Effector memory CD4-positive, alpha-beta T cell (primary cell): ENCODE results near the gene TGM2.

Experiments
- DNase-seq, 3 donors: peaks; one replicate each; pipeline ENCODE4 v3.0.0-alpha.2; 2020
- H3K27ac ChIP-seq: 2 replicates; pipeline ENCODE4 v1.7.0; 2013; ENCODE audit warnings: mild to moderate bottlenecking, low read length, moderate library complexity; ENCODE audit not compliant: insufficient read depth, poor library complexity, severe bottlenecking
- H3K27me3 ChIP-seq: replicated peaks from 2 replicates; pipeline ENCODE4 v1.7.0; 2013; ENCODE audit warnings: mild to moderate bottlenecking, low read length; ENCODE audit not compliant: insufficient read depth, control insufficient read depth, poor library complexity, severe bottlenecking
- H3K36me3 ChIP-seq: 2 replicates; pipeline ENCODE4 v1.7.0; 2013; ENCODE audit warnings: mild to moderate bottlenecking, low read length, moderate library complexity; ENCODE audit not compliant: control insufficient read depth, insufficient read depth
- H3K4me1 ChIP-seq: 2 replicates; pipeline ENCODE4 v1.7.0; 2013; ENCODE audit warnings: low read length, mild to moderate bottlenecking; ENCODE audit not compliant: control insufficient read depth, insufficient read depth, poor library complexity, severe bottlenecking
- H3K4me3 ChIP-seq: 2 replicates; pipeline ENCODE4 v1.7.0; 2013; ENCODE audit warnings: low read length, low read depth, mild to moderate bottlenecking; ENCODE audit not compliant: insufficient read depth, poor library complexity, severe bottlenecking
- H3K9me3 ChIP-seq: 2 replicates; pipeline ENCODE4 v1.7.0; 2013; ENCODE audit warnings: mild to moderate bottlenecking, low read length, moderate library complexity; ENCODE audit not compliant: control insufficient read depth

The TGM2 gene

DNA sequence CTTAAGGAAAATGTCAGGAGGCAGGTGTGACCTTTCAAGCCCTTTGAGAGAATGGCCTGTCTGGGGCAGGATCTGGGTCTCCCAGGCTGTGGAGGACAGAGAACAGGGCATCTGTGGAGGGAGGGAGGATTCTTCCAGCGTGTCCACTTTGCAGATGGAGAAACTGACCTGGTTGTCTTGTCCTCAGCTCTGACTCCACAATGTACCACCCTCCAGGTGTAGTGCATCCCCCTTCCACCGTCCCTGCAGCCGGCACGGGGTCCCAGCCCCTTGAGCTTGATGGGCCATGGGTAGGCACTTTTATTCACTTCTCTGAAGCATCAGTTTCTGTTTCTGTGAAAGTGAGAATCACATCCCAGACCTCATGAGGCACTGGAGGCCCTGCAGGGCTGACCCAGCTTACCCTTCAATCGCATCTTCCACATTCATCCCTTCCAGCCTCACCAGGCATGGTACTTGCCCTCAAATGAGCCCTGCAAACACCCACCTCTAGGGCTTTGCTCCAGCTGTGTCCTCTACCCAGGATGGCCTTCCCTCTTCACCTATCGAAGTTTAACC is 4.6 kb upstream of the TGM2 start:
- H3K27me3 ChIP-seq: no peaks in the 10 kb centered on the region
- H3K36me3 ChIP-seq: no peaks in the 10 kb centered on the region
- DNase-seq: no peak
- H3K4me1 ChIP-seq: peaks cover 5% of the 10 kb centered on the region
- H3K27ac ChIP-seq: no peak overlapping the region
- no peak overlapping the region for H3K4me3 ChIP-seq
- H3K9me3 ChIP-seq: no peaks in the 10 kb centered on the region

DNA sequence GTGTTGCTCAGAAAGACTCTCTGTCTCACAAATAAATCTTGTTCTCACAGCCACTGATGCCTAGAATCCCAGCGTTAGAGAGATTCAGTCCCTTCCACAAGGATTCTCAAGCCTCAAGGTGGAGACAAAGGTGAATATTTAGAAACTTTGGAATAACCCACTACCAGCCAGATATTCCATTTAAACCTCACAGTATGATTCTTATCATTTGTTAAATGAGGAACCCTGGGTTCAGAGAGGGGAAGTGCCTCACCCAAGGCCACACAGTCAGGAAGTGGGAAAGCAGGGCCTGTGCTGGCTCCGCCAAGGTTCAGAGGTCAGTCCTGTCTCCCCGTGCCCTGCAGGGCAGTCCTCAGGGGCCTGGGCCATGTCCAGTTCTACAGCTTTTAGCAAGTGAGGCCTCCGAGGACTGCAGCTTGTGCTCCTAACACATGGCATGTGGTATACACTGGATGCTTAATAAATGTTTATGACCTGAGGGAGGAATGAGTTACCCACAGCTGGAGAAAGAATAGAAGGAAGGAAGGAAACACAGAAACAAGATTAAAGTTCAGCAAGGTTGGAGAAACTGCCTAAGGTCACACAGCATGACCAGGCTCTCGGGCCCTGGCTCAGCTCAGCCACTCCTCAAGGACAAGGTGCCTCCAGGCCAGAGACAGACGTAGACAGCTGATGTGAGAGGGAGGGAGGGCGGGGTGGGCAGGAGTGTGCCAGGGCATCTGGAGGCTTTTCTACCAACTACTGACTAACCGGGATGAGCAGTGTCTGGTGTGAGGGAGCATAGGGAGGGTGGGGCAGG is 3.9 kb upstream of the TGM2 start:
- Histone ChIP-seq H3K4me1 (peaks cover 5% of the 10 kb centered on the region), H3K9me3 (no peaks in the 10 kb centered on the region), H3K27me3 (no peaks in the 10 kb centered on the region), H3K27ac (no peak overlapping the region), H3K4me3 (no peak overlapping the region), H3K36me3 (no peaks in the 10 kb centered on the region)
- DNase-seq: no peak

DNA sequence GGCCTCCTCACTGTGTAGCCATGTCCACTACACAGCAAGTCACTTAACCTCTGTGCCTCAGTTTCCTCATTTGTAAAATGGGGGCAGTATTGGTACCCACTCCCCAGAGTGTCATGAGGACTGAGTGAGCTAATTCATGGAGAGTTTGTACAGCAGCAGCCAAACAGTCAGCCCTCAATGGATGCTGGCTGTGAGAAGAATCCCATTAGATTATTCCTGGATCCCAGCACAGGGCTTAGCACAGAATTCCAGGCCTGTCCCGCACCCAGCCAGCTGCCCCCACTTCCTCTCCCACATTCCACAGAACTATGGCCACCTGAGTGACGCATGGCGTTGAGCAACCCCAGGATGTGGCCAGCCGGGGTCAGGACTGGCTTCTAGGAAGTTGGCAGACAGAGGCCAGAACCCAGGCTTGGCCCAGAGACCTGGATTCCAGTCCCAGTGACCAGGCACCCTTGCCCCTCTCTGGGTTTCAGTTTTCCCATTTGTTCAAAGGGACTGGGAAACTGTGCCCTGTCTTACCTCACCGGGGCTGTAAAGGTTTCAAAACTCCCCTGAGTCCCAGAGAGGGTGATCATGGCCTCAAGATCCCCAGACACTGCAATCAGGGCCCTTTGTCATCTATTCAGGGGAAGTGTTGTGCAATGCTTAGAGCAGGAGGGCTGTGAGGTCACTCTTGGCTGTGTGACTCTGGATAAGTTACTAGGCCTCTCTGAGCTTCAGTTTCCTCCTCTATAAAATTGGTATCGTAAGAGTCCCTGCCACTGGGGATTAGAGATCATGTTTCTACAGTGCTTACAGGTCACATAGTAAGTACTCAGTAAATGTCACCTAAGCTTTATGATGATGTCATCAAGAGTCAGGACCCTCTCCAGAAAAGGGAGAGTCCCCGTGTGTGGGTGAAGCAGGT is 3.0 kb upstream of the TGM2 start:
- Histone ChIP-seq H3K27ac (no peak overlapping the region), H3K27me3 (no peaks in the 10 kb centered on the region), H3K4me3 (no peak overlapping the region), H3K9me3 (no peaks in the 10 kb centered on the region), H3K4me1 (peaks cover 5% of the 10 kb centered on the region), H3K36me3 (no peaks in the 10 kb centered on the region)
- DNase-seq: no peak

DNA sequence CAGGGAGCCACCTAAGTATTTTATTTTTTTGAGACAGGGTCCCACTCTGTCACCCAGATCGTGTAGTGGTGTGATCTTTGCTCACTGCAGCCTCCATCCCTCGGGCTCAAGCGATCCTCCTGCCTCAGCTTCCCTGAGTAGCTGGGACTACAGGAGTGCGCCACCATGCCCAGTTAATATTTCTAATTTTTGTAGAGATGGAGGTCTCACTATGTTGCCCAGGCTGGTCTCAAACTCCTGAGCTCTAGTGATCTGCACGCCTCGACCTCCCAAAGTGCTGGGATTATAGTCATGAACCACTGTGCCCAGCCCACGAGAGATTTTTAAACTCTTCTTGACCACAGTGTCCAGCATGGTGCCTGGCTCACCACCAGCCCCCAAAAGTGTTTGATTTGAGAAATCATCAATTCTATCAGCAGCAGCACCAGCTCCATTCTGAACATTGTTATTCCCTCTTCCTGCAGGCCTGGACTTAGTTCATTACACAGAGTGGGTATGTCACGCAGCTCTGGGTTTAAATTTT is 2.3 kb upstream of the TGM2 start:
- H3K4me3 ChIP-seq: no peak overlapping the region
- peaks cover 5% of the 10 kb centered on the region for H3K4me1 ChIP-seq
- DNase-seq: no peak
- no peaks in the 10 kb centered on the region for H3K36me3 ChIP-seq
- H3K27me3 ChIP-seq: no peaks in the 10 kb centered on the region
- H3K27ac ChIP-seq: no peak overlapping the region
- H3K9me3 ChIP-seq: no peaks in the 10 kb centered on the region

DNA sequence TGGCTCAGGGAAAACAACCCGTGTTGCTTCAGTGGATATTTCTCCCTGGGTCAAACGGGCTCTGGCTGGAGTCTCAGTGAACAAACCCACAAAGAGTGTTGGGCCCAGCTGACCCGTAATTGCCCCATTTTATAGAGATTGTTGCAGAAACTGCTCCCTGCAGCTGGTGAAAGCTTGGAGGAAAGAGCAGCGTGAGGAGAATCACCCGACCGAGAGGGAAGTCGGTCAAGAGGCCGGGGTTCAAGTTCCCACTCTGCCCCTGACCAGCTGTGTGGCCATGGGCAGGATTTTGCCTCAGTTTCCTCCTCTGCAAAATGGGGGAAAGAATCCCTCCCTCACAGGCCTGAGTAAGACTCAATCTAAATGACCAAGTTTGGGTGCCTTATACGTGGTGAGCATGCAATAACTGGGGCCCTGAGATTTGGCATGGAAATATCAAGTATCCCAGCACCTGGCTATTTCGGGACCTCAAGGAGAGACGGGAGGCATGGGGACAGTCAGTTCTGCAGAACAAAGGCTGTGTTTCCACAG is 1.7 kb upstream of the TGM2 start:
- no peak overlapping the region for H3K4me3 ChIP-seq
- no peaks in the 10 kb centered on the region for H3K9me3 ChIP-seq
- no peak overlapping the region for H3K27ac ChIP-seq
- no peak for DNase-seq
- no peaks in the 10 kb centered on the region for H3K36me3 ChIP-seq
- peaks cover 5% of the 10 kb centered on the region for H3K4me1 ChIP-seq
- H3K27me3 ChIP-seq: no peaks in the 10 kb centered on the region

DNA sequence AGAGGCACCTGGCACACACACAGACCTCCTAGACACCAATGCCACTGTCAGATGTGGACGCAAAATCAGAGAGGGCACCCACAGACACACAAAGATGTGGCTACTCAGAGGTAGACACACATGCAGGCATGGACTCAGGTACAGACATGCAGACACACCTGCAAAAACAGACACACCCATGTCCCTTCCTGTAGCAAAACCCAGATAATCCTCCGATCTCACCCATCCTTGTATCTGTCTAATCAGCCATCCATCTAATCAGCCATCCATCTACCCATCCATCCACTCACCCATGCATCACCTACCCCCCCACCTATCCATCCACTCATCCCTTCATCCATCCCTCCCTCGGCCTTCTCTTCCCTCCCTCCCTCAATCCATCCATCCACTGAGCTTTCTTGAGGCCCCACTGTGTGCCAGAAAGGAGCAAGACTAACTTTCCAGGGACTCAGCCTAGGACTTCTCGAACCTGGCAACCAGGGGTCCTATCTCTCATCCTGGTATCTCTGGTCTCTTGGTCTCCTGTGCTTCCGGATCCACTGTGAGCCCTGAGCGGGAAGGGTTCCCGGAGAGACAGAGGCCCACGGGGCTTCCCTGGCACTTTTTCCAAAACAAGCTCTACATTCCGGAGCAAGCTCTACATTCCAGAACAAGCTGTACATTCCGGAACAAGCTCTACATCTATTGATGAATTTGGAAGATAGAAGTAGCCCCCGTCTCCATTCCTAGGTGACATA is 1.1 kb upstream of the TGM2 start:
- Histone ChIP-seq H3K4me3 (no peak overlapping the region), H3K36me3 (no peaks in the 10 kb centered on the region), H3K27ac (no peak overlapping the region), H3K9me3 (no peaks in the 10 kb centered on the region), H3K4me1 (peaks cover 5% of the 10 kb centered on the region), H3K27me3 (no peaks in the 10 kb centered on the region)
- DNase-seq: no peak

DNA sequence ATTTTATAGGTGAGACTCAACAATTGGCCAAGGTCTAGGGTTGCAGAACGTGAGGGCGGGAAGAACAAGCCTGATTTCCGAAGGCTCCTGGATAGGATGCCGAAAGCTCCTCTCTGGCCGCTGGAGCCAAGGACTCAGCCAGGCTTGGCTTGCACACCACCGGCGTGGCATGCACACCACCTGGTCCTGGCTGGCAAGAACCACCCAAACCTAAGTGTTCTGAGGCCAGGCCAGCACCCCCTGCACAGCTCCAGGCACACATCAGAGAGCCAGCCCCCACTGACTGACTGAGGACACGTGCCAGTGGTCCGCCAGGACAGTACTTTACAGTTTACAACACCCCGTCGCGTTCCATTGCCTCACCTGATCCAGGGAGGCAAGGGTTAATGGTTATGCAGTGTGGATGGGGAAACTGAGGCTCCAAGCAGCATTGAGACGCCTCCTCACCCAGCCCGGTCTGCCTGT is 414 bp downstream of the TGM2 start:
- Histone ChIP-seq H3K27me3 (no peaks in the 10 kb centered on the region), H3K36me3 (no peaks in the 10 kb centered on the region), H3K27ac (no peak overlapping the region), H3K4me1 (peaks cover 5% of the 10 kb centered on the region), H3K4me3 (no peak overlapping the region), H3K9me3 (no peaks in the 10 kb centered on the region)
- no peak for DNase-seq

DNA sequence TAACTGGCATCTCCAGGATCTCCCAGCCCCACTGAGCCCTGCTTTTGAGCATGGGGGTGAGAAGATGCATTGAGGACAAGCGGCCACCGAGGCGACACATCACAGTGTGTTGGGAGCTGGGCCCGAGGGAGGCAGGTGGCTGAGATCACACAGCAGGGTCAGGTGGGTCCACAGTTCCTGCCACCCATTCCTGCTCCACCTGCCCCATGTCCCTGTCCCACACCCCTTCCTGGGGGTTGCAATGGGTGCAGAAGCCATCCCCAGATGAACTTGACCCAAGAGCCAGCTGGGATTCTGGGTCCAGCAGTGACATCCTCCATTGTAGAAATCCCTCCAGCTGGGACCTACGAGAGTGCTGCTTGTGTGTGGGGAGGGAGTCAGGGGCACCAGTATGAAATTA is 1.0 kb downstream of the TGM2 start:
- no peak overlapping the region for H3K4me3 ChIP-seq
- no peak for DNase-seq
- H3K9me3 ChIP-seq: no peaks in the 10 kb centered on the region
- H3K36me3 ChIP-seq: no peaks in the 10 kb centered on the region
- H3K4me1 ChIP-seq: peaks cover 5% of the 10 kb centered on the region
- H3K27me3 ChIP-seq: no peaks in the 10 kb centered on the region
- no peak overlapping the region for H3K27ac ChIP-seq
